MM.1S (cell line): ENCODE measurements around the gene SLC35A1.

Experiments used
- CTCF ChIP-seq: fragments of 300-600 bp; sonication (generic); IDR thresholded peaks from 2 replicates; pipeline ENCODE4 v1.5.1; 2016; ENCODE audit warnings: antibody characterized with exemption, low read length, mixed read lengths
- EZH2 ChIP-seq: fragments of 300-600 bp; sonication (generic); optimal IDR thresholded peaks from 2 replicates; pipeline ENCODE3; 2017; ENCODE audit warnings: low read depth, mild to moderate bottlenecking, antibody characterized with exemption, low read length, mixed read lengths

GRCh38 chr6:87534377-87535047 is 61.7 kb downstream of the SLC35A1 start:
- no peak for TF ChIP-seq CTCF
- no peak for TF ChIP-seq EZH2
